ENCODE measurements around the gene PRSS22.
"Not testable (repeated sequence)": the region's sequence is repeated elsewhere in the genome, so short reads cannot be mapped to it uniquely, and the experiment has no call there.

GRCh38 chr16:2907084-2907753 is 49.2 kb upstream of the PRSS22 start:
- TF ChIP-seq POLR2A (IDR thresholded peaks at IDR 0.05; ENCODE audit: low read length); GATA1 (IDR thresholded peaks at IDR 0.05; ENCODE audit: low read depth, low read length): not testable (repeated sequence)
